HG02678 (cell line): ENCODE data around the gene CCDC40.

Experiments used
- ATAC-seq: cut with Tn5 transposase; IDR thresholded peaks from one replicate; pipeline ENCODE4 v1.9.1; 2021; ENCODE audit warnings: mild to moderate bottlenecking, moderate library complexity; ENCODE audit not compliant: unreplicated experiment

Gene CCDC40

GRCh38 chr17:79997011-79997660, 39.3 kb upstream of the CCDC40 start:
- ATAC-seq = no peak

- no peak for ATAC-seq
These were observed 36.3 kb upstream of the CCDC40 start for GRCh38 chr17:80000136-80000535.

DNA sequence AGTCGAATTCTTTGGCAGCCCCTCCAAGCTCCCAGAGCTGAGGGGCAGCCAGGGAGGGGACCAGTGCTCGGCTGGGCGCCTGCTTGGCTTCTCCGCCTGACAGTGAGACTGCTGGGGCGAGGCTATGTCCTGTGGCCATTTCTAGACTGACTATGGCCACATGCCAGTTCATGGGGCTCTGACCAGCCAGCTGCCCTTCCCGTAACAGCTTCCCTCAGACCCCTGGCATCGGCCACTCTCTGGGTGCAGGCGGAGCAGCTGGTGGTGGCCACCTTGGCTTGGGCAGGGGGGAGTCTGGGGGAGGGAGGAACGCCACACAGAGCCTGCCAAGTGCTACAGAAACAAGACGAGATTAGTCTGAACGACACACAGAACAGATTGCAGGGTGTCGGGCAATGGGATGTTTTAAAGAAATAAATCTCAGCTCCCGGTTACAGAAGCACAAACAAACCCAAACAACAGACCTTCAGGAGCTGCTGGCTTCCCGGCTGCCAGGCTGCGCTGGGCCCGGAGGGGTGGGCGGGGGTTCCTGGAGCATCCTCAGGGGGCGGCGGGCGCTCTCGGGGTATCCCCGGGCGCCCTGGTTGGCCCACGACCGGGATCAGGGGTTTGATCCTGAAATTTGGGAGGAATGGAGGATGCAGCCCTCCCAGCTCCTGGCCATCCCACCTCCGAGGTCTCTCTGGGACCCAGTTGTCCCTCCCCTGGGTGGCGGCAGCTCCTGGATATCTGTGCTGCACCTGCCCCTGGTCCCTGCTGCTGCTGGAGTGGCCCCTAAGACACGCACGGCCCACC, 35.3 kb upstream of the CCDC40 start:
- ATAC-seq = no peak

DNA sequence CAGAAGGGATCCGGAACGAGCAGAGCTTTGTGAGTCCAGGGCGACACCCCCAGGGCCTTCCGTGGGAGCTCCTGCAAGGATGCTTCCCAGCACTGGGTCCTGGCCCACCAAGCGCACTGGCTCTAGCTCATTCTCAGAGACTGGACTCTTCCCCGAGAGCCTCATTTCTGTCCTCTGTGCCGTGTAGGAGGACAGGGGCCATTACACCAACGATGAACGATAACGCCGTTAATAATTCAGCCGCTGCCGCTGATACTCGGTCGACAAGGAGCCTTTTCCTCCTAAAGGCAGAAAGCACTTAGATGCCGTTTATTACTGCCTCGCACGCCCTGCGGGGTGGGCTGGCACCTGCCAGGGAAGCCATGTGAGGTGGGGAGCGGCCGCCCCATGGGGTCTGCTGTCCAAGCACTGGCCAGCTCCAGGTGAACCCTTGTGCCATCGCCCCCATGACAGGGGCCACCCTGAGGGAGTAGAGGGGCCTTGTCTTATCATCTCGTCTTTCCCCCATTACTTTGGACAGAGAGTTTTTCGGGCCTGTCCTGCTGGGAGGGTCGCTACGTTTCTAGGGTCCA, 34.3 kb upstream of the CCDC40 start:
- no peak for ATAC-seq

DNA sequence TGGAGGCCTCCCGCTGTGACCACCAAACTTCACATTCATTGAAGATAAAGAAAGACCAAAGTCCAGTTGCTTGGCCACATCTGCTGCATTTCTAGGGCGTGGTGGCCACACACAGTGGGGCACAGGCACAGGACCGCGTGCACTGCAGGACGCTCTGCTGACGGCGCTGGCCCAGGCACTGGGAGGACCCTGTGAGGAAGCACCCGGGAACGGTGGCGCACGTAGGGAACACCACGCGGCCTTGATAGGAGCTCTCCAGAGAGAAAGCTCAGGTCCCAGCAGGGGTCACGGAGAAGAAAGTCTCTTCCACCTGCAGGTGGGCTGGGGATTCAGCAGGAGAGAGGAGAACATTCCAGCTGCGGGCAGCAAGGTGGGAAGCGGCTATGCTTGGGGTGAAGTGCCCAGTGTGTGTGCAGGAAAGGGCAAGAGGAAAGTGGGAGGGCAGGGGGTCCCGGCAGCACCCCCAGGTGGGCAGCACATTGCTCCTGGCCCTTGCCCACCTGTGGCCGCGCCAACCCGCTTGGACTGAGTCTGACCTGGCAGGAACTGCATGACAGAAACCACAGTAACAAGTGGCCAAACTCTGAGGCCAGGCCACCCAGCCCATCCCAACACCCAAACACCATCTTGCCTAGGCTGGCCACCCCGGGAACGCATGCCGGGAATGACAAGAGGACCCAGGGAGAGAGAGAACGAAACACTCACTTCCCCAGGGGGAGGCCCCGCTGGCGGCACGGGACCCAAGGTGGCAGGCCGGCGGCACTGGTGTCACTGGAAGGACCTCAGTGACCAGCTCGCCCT, 33.6 kb upstream of the CCDC40 start:
- ATAC-seq = no peak

DNA sequence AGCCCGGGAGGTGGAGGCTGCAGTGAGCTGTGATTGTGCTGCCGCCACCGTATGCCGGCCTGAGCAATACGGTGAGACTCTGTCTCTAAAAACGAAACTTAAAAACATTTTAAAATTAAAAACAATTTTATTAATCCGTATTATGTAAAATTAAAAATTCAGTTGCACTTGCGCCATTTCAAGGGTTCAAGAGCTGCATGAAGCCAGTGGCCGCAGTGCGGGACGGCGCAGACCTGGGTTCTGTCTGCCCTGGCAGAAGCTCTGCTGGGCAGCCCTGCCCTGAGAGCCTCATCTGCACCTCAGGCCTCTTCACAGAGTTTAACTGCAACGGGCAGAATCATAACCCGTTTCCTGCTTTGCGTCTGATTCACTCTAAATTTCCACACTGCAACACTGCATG, 32.5 kb upstream of the CCDC40 start:
- ATAC-seq = no peak

DNA sequence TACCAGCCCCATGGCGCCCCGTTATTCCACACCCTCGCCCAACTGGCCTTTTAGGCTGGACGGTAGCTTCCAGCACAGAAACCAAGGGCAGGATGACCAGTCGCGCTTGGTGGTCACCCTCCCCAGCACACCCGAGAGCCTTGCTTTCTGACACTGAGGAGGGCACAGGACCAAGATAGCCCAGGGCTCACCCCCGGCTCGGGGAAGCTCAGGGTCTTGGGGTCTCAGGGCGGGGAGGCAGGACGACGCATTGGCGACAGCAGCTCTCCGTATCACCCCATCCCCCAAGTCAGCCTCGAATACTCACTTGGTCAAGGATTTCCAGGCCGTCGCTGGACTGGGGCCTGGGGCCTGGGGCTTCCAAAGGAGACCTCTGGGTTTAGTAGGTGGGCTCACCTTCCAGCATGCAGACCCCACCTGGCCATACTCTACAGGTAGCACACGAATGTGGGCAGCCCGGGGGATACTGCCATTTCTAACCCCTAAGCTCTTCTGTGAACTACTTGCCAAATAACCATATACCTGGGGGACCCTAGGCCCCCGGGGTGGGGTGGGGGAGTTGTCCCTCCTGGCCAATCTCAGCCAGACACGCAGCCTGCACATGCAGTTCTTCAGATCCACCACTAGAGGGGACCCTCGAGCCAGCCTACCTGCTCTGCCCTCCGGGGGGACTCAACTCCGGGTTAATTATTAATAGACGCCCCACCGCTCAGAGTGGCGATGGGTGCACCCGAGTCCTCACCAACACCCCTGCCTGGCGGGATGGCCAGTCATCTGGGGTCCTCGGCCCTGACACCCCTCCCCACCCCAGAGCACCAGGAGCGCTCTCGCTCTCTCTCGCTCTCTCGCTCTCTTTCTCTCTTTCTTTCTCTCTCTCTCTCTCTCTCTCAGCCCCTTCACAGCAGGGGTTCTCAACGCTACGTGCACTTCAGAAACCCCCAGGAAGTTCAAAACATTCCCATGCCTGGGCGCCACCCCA, 30.8 kb upstream of the CCDC40 start:
- ATAC-seq = no peak

DNA sequence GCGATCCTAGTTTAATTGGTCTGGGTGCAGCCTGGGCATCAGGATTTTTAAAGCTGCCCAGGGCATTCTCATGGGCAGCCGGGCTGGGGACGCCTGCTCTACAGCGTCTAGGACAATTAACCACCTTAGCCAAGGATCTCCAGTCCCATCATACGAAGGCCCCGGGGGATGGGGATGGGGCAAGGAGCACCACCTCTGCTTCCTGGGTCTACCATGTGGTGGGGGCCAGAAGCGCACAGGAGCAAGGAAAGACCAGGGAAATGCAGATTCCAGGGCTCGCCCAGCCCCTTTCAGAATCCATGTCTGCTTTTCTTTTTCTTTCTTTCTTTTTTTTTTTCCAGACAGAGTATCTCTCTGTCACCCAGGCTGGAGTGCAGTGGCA, 30.1 kb upstream of the CCDC40 start:
- ATAC-seq = no peak

GRCh38 chr17:80006811-80007752, 29.4 kb upstream of the CCDC40 start:
- no peak for ATAC-seq

DNA sequence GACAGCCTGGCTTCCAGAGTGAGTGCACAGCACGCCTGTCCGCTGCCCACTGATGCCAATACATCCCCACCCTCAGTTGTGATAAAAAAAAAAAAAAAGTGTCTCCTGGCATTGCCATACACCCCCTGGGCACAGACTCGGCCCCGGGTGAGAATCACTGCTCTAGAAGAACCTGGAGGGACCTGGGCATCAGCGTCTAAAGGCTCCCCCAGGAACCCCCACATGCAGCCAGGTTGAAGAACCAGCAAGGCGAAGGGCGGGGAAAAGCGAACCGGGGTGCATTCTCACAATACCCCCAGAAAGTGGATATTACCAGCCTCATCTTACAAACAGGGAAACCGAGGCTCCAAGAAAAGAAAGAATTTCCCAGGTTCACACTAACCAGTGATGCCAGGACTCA, 28.5 kb upstream of the CCDC40 start:
- ATAC-seq = no peak

- ATAC-seq = no peak
These were observed 28.0 kb upstream of the CCDC40 start for GRCh38 chr17:80008383-80008840.

GRCh38 chr17:80008848-80009247, 27.6 kb upstream of the CCDC40 start:
- no peak for ATAC-seq

DNA sequence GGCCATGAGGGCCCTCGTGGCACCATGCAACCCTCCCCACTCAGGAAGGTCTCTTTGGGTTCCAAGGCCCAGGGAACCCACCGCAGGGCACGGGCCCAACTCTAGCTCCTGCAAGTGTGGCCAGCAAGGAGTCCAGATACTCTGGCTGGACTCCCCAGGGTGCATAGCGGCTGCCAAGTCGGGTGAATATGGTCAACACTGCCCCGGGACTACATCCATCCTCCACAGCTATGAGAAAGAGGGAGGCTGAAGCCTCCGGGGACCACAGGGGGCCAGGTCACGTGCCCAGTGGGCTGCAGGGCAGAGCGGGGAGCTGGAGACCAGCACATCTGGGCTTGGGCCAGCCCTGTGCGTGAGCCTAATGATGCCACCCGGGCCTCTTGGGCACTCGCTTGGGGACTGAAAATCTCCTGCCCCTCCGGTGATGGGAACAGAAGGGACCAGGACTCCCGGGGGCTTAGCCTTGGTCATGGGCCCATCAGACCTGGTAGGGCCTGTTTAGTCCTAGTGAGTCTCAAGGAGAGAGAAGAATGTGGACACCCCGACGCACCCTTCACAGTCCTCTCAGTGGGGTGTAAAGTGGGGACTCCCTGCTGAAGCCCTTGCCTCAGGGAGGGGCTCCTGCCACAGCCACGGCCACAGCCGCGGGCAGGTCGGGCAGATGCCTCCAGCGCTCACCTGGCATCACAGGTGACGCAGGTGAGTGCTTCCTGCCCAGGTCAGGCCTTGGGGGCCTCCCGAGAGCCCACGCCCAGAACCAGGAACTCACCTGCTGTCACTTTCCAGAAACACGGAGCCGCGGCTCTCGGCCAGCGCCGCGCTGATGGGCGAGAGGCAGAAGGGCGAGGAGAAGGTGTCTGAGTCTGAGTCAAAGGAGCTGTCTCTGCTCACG, 26.8 kb upstream of the CCDC40 start:
- no peak for ATAC-seq

- ATAC-seq = no peak
These were observed 26.1 kb upstream of the CCDC40 start for GRCh38 chr17:80010283-80010858.

DNA sequence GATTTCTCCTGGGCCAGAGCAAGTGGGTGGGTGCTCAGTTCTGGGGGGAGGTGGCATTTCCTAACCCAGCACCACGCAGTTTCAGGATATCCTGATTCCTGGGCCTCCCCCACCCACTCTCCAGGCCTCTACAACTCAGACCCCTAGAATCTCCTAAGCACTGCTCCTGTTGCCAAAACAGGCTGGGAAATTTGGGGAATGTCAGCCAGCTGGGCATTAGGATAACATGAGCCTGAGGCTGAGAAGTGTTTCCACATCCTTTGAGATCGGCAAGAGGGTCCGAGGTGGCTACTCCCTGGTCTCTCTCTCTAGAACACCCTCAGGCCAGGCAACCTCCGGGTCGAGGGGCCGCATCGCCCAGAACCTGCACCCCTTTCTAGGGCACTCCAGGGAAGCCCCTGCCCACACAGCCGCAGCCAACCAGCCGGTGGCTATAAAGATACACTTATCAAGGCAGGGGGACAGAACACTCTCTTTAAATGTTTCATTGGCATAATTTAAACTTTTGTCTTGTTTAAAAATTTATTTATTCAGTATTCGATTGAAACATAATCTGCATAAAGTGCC, 24.4 kb upstream of the CCDC40 start:
- ATAC-seq = no peak

DNA sequence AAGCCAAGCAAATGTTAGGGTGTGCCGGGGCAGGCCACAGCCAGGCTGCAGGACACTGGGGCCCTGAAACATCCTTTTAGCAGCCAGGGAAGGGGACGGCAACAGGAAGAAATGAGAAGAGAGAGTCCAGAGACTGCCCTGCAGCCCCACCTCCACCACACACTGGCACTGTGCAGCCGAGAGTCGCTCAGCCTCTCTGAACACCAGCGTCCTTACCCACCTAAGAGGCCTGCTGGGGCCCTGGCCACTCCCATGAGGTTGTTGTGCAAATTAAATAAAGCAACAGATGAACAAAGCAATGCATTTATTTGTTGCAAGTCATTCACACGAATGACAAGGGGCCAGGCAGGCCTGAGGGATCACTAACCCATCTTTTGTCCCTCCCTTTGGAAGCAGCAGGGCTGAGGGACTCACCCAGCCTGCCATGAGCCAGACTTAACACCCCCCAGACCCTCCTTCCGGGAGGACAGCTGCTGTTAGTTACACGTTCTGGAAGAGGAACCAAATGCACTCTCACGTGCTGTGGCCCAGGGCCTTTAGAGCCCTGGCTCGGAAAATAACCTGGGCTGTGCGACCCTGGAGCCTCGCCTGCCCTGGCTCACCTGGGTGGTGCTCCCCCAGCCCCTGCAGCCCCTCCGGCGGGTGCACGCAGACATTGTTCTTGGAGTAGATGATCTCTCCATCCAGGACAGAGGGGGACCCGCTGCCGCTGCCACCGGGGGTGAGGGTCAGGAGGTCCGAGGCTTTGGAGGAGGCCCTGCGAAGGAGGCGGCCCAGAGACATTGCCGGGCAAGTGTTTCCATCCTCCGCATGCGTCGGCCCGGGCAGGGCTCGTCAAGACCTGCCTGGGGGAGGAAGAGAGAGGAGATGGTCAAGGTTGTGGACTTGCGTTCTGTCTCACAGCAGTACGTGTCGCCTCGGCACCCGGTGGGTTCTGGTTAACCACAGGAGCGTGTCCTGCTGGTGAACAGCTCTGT, 23.4 kb upstream of the CCDC40 start:
- ATAC-seq = no peak
